RWPE2 (cell line): ENCODE data around the gene CASQ1.

ENCODE experiments used
- ATAC-seq: fragments of 200-7000 bp; cut with Tn5 transposase; 3 replicates; pipeline ENCODE4 v1.9.1; 2021; ENCODE audit warnings: low read depth
- DNase-seq: peaks from one replicate; pipeline ENCODE4 v3.0.0-alpha.2; 2020; ENCODE audit warnings: low spot score
- H3K27ac ChIP-seq: fragments of 450-650 bp; 2 replicates; pipeline ENCODE4 v1.5.1; 2017; ENCODE audit warnings: mild to moderate bottlenecking; ENCODE audit not compliant: poor library complexity, severe bottlenecking
- H3K27me3 ChIP-seq: fragments of 250-450 bp; sonication (Bioruptor Pico); 2 replicates; pipeline ENCODE4 v1.5.1; 2021; ENCODE audit warnings: mild to moderate bottlenecking, moderate library complexity; ENCODE audit not compliant: insufficient read depth, poor library complexity, severe bottlenecking
- H3K36me3 ChIP-seq: fragments of 250-450 bp; sonication (Bioruptor Pico); 2 replicates; pipeline ENCODE4 v1.5.1; 2020; ENCODE audit warnings: low read depth, mild to moderate bottlenecking, moderate library complexity
- H3K4me1 ChIP-seq: fragments of 250-450 bp; sonication (Bioruptor Pico); 2 replicates; pipeline ENCODE4 v1.5.1; 2021; ENCODE audit warnings: mild to moderate bottlenecking, moderate library complexity; ENCODE audit not compliant: insufficient read depth, poor library complexity, severe bottlenecking
- H3K4me3 ChIP-seq: fragments of 250-450 bp; sonication (Bioruptor Pico); 2 replicates; pipeline ENCODE4 v1.5.1; 2021; ENCODE audit warnings: mild to moderate bottlenecking, moderate library complexity; ENCODE audit not compliant: severe bottlenecking
- H3K9me3 ChIP-seq: fragments of 250-450 bp; sonication (Bioruptor Pico); 2 replicates; pipeline ENCODE4 v1.5.1; 2021; ENCODE audit warnings: mild to moderate bottlenecking, moderate library complexity; ENCODE audit not compliant: severe bottlenecking
- CTCF ChIP-seq: fragments of 450-650 bp; IDR thresholded peaks from one replicate; pipeline ENCODE4 v1.5.1; 2017; ENCODE audit warnings: mild to moderate bottlenecking, moderate library complexity; ENCODE audit not compliant: poor library complexity, severe bottlenecking

CASQ1 gene

GRCh38 chr1:160243767-160244166 lies 53.4 kb downstream of the CASQ1 start:
- Histone ChIP-seq H3K9me3 (no peaks in the 10 kb centered on the region), H3K27ac (no peak overlapping the region), H3K27me3 (no peaks in the 10 kb centered on the region), H3K4me1 (no peaks in the 10 kb centered on the region), H3K4me3 (no peak overlapping the region), H3K36me3 (peaks cover 46% of the 10 kb centered on the region)
- no peak for ATAC-seq
- no peak for DNase-seq
- TF ChIP-seq CTCF: no peak

DNA sequence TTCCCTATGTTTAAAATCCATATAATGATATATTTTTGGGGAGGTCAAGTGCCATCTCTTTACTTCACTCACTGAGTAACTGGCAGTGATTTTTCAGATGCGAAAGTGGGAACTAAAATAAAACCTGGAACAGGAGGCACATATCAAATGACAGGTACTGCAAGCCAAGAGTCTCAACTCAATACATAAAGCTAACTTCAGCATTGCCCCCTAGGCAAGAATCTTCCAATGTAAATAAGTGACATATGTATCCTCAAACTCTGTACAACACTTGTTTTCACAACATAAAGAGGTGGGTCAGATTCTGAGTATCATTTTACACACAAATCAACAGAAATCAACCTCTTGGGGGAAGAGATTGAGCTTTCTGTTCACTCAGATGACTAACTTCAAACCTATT lies 53.8 kb downstream of the CASQ1 start:
- no peak for ATAC-seq
- H3K9me3 ChIP-seq: no peaks in the 10 kb centered on the region
- no peak for DNase-seq
- H3K27me3 ChIP-seq: no peaks in the 10 kb centered on the region
- no peaks in the 10 kb centered on the region for H3K4me1 ChIP-seq
- no peak for TF ChIP-seq CTCF
- H3K27ac ChIP-seq: no peak overlapping the region
- H3K4me3 ChIP-seq: no peak overlapping the region
- H3K36me3 ChIP-seq: peaks cover 42% of the 10 kb centered on the region

DNA sequence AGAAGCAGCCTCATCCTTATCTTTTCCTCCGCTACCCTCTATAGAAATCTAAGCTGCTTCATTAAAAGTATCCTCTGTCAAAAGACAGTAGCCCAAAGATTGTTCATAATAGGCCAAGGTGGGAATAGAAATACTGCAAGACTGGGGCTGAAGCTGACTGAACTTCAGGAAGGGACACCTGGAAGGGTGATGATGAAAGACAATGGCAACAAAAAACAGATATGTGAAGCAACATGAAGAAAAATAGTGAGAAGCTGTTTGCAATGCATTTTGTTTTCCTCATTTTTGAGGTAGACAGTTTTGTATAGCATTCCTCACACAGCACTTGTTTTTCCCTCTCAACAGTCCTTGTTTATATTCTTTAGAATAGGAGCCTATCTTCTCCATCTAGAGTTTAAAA lies 55.1 kb downstream of the CASQ1 start:
- H3K27ac ChIP-seq: no peak overlapping the region
- no peak for TF ChIP-seq CTCF
- peaks cover 30% of the 10 kb centered on the region for H3K36me3 ChIP-seq
- H3K4me1 ChIP-seq: no peaks in the 10 kb centered on the region
- no peak for ATAC-seq
- DNase-seq: no peak
- no peaks in the 10 kb centered on the region for H3K9me3 ChIP-seq
- H3K27me3 ChIP-seq: no peaks in the 10 kb centered on the region
- H3K4me3 ChIP-seq: no peak overlapping the region

DNA sequence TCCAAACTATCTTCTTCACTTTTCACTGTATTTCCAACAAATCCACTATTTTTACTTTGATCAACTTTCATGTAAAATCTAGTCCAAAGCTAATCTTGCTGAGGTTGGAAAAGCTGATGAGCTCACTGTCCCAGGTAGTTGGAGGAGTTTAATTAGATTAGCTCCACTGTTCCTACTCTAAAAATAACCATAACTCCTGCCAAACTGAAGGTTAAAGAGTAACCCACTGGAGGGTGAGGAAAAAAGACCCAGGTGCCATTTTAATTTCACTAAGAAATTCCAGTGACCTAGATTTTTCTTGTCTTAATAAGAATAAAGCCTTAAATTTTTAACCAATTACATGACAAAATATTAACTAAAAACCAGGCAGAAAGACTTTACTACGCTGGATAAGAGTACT lies 56.7 kb downstream of the CASQ1 start:
- Histone ChIP-seq H3K27me3 (no peaks in the 10 kb centered on the region), H3K27ac (no peak overlapping the region), H3K4me1 (no peaks in the 10 kb centered on the region), H3K9me3 (no peaks in the 10 kb centered on the region), H3K36me3 (peaks cover 29% of the 10 kb centered on the region), H3K4me3 (no peak overlapping the region)
- no peak for ATAC-seq
- TF ChIP-seq CTCF: no peak
- DNase-seq: no peak

- DNase-seq (no peak), ATAC-seq (no peak)
- Histone ChIP-seq H3K27ac (no peak overlapping the region), H3K9me3 (no peaks in the 10 kb centered on the region), H3K27me3 (no peaks in the 10 kb centered on the region), H3K36me3 (peaks cover 35% of the 10 kb centered on the region), H3K4me3 (no peak overlapping the region), H3K4me1 (no peaks in the 10 kb centered on the region)
- TF ChIP-seq CTCF: no peak
Measured at GRCh38 chr1:160251011-160251410, 60.6 kb downstream of the CASQ1 start.
